Thoracic aorta (tissue), 2 donors: Measurements from ENCODE around the gene NADK. TPM values are rescaled to one million over a fixed set of nuclear protein-coding genes. Genes with fewer than 3 reads are reported as not detected.

Source experiments
- ATAC-seq: fragments of 150-250 bp; one replicate; pipeline ENCODE4 v1.8.0; 2017; ENCODE audit warnings: low read depth; ENCODE audit not compliant: insufficient number of reproducible peaks, low FRiP score
- DNase-seq: peaks from one replicate; pipeline ENCODE4 v3.0.0-alpha.2; 2020; ENCODE audit warnings: low spot score
- H3K27ac ChIP-seq, 2 donors: fragments of 200-600 bp; sonication (generic); 1 replicate in 1 of 2; 2 replicates in 1 of 2; pipeline ENCODE4 v1.5.1; 2016; ENCODE audit warnings: mild to moderate bottlenecking in 2 of 2, moderate library complexity in 2 of 2
- H3K27me3 ChIP-seq: fragments of 200-600 bp; sonication (generic); replicated peaks from 2 replicates; pipeline ENCODE4 v1.6.0; 2016; ENCODE audit warnings: mild to moderate bottlenecking; ENCODE audit not compliant: insufficient read depth
- H3K36me3 ChIP-seq: fragments of 200-600 bp; sonication (generic); one replicate; pipeline ENCODE4 v1.5.1; 2016
- H3K4me1 ChIP-seq, 2 donors: fragments of 200-600 bp; sonication (generic); 1 replicate in 1 of 2; 2 replicates in 1 of 2; pipeline versions ENCODE4 v1.5.1 to v1.6.0; 2016; ENCODE audit warnings: low read depth in 2 of 2, mild to moderate bottlenecking in 1 of 2; ENCODE audit not compliant: control insufficient read depth in 1 of 2
- H3K4me3 ChIP-seq: fragments of 200-600 bp; sonication (generic); 2 replicates; pipeline ENCODE4 v1.5.1; 2016; ENCODE audit warnings: mild to moderate bottlenecking
- H3K9me3 ChIP-seq: fragments of 200-600 bp; sonication (generic); 2 replicates; pipeline ENCODE4 v1.5.1; 2016
- total RNA-seq, 2 donors: library from RNA; depleted of rRNA; stranded (reverse); fragments of >200 nt; gene quantifications; one replicate each; pipeline versions ENCODE4 v1.1.0 to v1.2.3, GENCODE V29; 2016
- TF ChIP-seq, protein P1 (sequence below): fragments of 200-600 bp; sonication (generic); IDR thresholded peaks from one replicate; pipeline ENCODE4 v1.5.1; 2019; ENCODE audit warnings: antibody characterized with exemption

Gene NADK
- total RNA-seq, 2 donors from 2014 or later: 91.9 to 110 TPM

DNA sequence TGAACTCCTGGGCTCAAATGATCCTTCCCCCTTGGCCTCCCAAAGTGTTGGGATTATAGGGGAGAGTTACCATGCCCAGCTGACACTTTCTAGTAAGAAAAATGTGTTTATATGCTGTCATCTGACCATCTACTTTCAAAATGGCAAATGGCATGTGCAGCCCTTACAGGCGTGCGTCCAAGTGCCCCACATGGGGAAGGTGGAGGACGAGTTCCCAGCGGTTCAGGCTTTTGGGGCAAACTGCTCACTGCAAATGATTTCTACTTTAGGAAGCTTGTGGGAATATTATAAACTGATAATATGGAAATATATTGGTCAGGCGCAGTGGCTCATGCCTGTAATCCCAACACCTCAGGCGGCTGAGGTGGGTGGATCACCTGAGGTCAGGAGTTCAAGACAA, 41.5 kb upstream of the NADK start:
- no peak for ATAC-seq
- Histone ChIP-seq H3K27ac (no peak overlapping the region), H3K9me3 (no peaks in the 10 kb centered on the region), H3K36me3 (peaks cover 17% of the 10 kb centered on the region), H3K27me3 (no peaks in the 10 kb centered on the region), H3K4me3 (no peak overlapping the region), H3K4me1 (no peaks in the 10 kb centered on the region)
- no peak for DNase-seq
- TF ChIP-seq, protein P1, sequence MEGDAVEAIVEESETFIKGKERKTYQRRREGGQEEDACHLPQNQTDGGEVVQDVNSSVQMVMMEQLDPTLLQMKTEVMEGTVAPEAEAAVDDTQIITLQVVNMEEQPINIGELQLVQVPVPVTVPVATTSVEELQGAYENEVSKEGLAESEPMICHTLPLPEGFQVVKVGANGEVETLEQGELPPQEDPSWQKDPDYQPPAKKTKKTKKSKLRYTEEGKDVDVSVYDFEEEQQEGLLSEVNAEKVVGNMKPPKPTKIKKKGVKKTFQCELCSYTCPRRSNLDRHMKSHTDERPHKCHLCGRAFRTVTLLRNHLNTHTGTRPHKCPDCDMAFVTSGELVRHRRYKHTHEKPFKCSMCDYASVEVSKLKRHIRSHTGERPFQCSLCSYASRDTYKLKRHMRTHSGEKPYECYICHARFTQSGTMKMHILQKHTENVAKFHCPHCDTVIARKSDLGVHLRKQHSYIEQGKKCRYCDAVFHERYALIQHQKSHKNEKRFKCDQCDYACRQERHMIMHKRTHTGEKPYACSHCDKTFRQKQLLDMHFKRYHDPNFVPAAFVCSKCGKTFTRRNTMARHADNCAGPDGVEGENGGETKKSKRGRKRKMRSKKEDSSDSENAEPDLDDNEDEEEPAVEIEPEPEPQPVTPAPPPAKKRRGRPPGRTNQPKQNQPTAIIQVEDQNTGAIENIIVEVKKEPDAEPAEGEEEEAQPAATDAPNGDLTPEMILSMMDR: no peak

DNA sequence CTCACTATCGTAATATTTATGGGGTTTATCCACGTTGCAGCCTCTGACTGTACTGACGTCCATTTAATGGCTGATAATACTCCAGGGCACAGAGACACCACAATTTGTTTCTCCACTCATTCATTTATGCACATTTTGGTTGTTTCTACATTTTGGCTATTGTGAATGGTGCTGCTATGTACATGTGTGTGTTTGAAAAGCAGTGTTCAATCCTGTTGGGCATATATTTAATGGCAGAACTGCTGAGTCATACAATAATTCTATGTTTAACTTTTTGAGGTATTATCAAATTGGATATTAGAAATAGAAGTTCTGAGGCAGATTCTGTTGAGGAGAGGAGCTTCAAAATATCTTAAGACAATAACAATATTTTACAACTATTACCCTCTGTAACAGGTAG, 39.0 kb upstream of the NADK start:
- ATAC-seq (no peak), DNase-seq (no peak)
- TF ChIP-seq, protein P1: no peak
- Histone ChIP-seq H3K4me3 (no peak overlapping the region), H3K27me3 (no peaks in the 10 kb centered on the region), H3K4me1 (no peaks in the 10 kb centered on the region), H3K9me3 (no peaks in the 10 kb centered on the region), H3K36me3 (peaks cover 24% of the 10 kb centered on the region), H3K27ac (no peak overlapping the region)

DNA sequence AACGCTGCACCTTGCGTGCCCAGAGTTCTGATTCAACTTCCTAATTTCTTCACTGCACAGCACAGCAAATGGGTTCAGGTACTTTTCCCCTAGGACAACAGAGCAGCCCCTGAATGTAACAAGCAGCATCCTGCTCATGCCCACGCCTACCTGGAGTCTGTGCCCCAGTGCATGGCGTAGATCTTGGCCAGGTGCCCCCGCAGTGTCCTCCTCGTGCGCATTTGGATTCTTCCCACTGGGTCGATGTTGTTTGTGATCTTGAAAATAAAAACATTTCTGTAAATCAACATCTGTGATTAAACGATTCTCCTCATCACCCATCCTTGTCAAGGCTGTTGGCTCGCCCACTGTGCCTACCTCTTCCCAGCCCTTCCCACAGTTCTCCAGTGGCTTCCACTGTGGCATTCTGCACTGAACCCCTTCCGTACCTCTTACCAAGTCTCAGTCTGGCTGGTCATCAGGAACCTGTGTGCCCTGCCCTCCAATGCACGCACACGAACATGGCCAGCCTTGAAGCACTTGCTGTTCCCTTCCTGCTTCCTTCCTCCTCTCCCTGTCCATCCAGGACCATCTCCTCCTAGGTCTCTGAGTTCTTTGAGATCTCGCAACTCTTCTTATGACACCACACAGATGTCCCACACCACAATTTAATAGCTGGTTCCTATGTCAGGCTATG, 37.5 kb upstream of the NADK start:
- no peaks in the 10 kb centered on the region for H3K9me3 ChIP-seq
- no peak for DNase-seq

DNA sequence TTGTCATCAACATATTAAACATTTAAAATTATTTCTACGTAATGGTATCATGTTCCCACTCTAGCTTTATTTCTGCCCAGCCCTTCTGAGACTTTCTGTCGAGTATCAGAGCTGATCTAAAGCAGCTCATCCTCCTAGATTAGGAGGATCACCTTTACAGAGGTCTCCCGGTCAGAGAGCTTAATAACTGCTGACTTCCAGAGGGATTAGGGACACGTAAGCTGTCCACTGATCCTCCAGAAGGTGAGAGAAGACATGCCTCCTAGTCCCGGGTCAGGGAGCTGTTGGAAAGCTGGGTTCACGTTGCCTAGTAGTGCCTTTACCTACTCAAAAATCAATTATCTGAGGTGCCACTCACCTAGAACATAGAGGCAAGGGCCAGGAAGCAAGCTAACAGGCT, 31.2 kb upstream of the NADK start:
- no peak for ATAC-seq
- DNase-seq: no peak
- Histone ChIP-seq H3K27me3 (no peaks in the 10 kb centered on the region), H3K9me3 (no peaks in the 10 kb centered on the region), H3K36me3 (peaks cover 25% of the 10 kb centered on the region), H3K4me3 (no peak overlapping the region), H3K4me1 (peaks cover 11 to 23% of the 10 kb centered on the region in 2 donors), H3K27ac (no peak overlapping the region)
- TF ChIP-seq, protein P1: no peak

More for the DNA sequence above, 37.5 kb upstream of the NADK start:
- Histone ChIP-seq H3K27ac (no peak overlapping the region), H3K36me3 (peaks cover 30% of the 10 kb centered on the region), H3K4me3 (no peak overlapping the region), H3K4me1 (no peaks in the 10 kb centered on the region), H3K27me3 (no peaks in the 10 kb centered on the region)
- TF ChIP-seq, protein P1: no peak
- no peak for ATAC-seq

GRCh38 chr1:1808206-1808605, 29.9 kb upstream of the NADK start:
- H3K27me3 ChIP-seq: no peaks in the 10 kb centered on the region
- peaks cover 11 to 25% of the 10 kb centered on the region in 2 donors for H3K4me1 ChIP-seq
- TF ChIP-seq, protein P1: no peak
- peak overlapping the region; percentile 73 to 95 for H3K27ac ChIP-seq
- peaks cover 23% of the 10 kb centered on the region for H3K36me3 ChIP-seq
- no peak for DNase-seq
- no peak for ATAC-seq
- no peak overlapping the region for H3K4me3 ChIP-seq
- no peaks in the 10 kb centered on the region for H3K9me3 ChIP-seq
